ENCODE measurements around the gene ANKLE1.
"Not testable (repeated sequence)": the region's sequence is repeated elsewhere in the genome, so short reads cannot be mapped to it uniquely, and the experiment has no call there.

Gene ANKLE1

GRCh38 chr19:17283504-17283996 is 1.8 kb downstream of the ANKLE1 start:
- DNase-seq (ENCODE audit: low read depth), result no peak

DNA sequence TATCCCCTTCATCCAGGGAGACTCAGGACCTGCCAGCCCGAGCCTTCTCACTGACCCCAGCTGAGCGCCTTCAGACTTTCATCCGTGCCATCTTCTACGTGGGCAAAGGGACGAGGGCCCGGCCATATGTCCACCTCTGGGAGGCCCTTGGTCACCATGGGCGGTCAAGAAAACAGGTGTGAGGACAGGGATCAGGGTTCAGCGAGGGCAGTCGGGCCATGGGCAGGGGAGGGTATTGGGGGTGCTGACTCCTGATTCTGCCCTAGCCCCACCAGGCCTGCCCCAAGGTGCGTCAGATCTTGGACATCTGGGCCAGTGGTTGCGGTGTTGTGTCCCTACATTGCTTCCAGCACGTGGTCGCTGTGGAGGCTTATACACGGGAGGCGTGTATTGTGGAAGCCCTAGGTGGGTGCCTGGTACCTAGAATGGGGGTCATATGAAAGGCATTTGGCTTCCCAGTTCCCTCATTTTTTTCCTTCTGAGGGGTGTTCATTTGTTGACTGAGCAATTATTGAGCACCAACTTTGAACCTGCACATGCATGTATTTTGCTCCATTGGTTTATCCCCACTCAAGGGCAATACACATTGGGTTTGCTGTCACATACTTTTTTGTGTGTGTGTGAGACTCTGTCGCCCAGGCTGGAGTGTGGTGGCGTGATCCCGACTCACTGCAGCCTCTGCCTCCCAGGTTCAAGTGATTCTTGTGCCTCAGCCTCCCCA is 3.9 kb downstream of the ANKLE1 start:
- no peak for DNase-seq (ENCODE audit: low read depth)

GRCh38 chr19:17286263-17286662 is 4.6 kb downstream of the ANKLE1 start:
- no peak for DNase-seq (ENCODE audit: low read depth)

DNA sequence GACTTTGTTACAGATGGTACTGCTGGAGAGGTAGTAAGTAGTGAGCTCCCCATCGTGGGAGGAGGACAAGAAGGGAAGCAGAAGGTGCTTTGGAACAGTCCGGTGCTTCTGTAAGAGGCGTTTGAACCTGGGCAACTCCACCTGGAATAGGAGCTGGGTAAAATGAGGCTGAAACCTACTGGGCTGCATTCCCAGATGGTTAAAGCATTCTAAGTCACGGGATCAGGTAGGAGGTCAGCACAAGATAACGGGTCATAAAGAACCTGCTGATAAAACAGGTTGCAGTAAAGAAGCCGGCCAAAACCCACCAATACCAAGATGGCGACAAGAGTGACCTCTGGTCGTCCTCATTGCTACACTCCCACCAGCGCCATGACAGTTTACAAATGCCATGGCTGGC is 5.1 kb downstream of the ANKLE1 start:
- DNase-seq (ENCODE audit: low read depth), result no peak

DNA sequence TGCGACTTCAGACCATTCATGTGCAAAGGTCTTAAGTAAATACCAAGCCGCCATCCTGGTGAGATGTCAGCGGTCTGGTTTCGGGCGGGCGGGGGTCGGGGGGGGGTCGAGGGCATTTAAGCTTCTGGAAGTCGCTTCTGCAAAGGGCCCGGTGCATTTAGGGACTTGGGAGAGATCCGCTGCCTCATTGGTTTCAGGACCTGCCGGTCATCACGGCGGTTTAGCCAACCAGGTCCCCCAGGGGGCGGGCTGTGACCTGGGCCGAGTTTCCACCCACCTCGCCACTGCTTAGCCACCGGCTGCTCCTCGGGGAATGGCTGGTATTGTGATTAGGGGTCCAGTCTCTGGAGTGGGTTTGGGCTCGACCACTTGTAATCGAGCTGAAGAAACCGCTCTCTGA is 7.8 kb downstream of the ANKLE1 start:
- DNase-seq (ENCODE audit: low read depth), result peak; percentile 67

DNA sequence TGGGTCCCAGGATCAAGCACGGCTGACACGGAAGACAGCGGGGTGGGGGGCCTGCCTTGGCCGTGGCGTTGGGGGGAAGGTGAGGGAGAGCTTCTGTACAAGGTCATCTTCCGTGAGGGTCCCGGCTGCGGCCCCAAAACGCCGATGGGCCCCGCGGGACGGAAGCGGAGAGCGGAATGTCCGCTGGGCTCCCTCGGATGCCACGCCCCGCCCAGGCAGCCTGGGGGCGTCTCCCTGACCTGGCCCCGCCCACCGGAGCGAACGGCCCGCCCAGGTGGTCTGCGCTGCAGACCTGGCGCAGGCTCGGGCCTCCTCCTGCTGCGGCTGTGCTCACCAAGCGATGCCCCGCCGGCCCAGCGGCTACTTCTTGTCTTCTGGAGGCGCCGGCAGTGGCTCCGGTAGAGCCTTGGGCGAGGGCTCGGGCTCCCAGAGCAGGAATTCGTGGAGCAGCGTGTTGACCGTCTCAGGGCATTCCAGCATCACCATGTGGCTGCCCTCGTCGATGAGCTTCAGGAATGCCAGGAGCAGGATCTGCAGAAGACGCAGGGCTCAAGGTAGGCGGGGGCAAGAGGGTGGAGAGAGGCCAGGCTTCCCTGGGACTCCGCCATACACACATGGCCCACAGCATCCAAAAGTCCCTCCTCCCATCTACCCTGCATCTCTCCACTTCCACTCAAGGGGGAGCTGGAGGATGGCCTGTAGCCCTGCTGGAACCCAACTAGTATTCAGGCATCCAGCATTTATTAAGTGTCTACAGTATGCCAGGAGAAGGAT is 10.8 kb downstream of the ANKLE1 start:
- peak; percentile 83 for DNase-seq (ENCODE audit: low read depth)

GRCh38 chr19:17293605-17294004 is 11.9 kb downstream of the ANKLE1 start:
- no peak for DNase-seq (ENCODE audit: low read depth)

GRCh38 chr19:17294051-17294891 is 12.6 kb downstream of the ANKLE1 start:
- no peak for DNase-seq (ENCODE audit: low read depth)

- DNase-seq (ENCODE audit: low read depth), result not testable (repeated sequence)
These were observed 13.8 kb downstream of the ANKLE1 start for GRCh38 chr19:17295551-17295950.

DNA sequence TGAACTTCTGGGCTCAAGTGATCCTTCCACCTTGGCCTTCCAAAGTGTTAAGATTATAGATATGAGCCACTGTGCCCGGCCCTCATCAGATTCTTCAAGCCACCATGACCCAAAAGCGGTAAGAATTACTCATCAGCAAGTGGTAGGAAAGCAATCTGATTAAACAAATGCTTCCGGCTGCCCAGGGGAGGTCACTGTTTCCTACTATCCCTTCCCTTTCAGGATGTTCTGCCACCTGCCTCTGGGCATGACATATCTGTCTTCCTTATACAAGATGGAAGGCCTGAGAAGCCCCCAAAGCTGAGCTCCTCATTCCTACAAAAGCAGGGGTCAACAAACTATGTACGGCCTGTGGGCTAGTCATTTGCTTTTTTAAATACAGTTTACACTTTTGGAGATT is 14.6 kb downstream of the ANKLE1 start:
- no peak for DNase-seq (ENCODE audit: low read depth)

DNA sequence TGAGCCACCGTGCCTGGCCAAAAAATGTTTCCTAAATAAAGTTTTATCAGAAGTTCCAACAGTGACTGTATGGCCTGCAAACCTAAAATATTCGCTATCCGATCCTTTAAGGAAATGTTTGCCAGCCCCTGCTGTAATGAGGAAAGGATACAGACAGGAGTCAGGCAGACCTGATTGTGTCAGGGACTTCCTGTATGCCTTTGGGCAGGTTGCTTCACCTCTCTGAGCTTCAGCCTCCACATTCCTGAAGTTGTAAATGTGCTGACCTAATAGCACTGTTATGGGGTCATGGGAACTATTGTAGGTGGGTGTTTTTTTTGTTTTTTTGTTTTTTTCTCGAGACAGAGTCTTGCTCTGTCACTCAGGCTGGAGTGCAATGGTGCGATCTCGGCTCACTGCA is 15.3 kb downstream of the ANKLE1 start:
- DNase-seq (ENCODE audit: low read depth), result no peak

GRCh38 chr19:17300992-17301619 is 19.4 kb downstream of the ANKLE1 start:
- no peak for DNase-seq (ENCODE audit: low read depth)

DNA sequence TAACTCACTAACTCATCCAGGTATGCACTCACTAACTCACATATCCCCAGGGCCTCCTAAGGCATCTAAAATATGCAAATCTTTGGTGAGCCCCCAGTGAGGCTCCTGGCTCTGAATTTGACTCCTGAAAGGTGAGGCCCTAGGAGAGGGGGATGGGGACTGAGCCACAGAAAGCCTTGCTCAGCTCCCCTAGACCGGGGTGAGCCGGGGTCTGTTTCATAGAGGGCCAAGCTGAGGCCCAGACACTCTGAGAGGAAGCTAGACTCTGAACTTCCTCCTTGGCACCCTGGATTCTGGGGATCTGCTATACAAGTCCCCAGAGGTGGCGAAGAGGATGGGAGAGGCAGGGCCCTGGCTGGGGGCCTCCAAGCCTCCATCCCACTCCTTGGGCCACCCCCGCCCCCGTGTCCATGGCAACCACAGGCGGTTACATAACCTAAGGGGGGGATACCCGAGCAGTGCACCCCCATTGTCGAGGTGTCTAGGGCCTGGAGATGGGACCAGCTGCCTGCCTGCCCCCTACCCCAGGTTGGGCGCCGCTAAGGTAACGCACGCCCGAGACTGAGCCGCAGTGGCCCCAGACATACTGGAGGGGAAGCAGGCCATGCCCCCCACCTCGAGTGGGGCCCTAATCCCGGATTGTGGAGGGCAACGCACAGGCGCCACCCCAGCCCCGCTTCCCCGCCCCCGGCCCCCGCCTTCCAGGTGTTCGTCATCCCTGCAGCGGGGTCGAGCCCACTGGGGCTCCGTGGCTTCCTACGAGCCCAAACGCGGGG is 20.9 kb downstream of the ANKLE1 start:
- DNase-seq (ENCODE audit: low read depth), result no peak

DNA sequence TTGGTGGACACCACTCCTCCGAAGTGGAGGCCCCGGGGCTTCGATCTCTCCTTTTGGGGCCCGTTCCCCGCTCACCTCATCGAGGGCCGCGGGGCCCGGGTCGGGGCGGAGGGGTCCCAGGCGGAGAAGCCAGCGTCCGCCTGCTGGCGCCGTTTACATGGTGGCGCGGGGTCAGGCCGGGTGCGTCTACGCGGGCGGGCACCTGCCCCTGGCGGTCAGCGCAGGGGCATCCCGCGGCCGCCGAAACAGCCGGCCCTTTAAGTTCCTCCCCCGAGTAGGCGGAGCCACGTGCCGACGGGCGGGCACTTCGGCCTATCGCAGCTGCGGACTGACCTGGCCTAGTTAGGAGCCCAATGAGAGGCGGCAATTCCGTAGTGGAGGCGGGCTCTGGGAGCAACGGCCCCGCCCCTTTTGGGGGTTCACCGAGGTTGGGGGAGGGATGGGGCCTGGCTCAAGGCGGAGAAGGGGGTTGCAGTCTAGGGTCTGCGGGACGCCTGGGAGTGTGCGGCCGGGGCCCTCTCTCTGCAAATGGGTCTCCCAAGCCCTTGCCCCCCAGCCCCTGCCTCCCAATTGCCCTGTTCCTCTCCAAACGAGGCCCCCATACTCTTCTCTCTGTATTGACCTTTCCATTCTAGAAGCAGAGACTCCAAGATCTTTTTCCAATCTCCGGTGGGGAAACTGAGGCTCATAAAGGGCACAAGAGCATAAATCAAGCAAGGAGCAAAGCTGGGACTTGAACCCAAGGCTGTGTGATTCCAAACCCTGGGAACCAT is 21.7 kb downstream of the ANKLE1 start, which contains the start of gene ABHD8:
Gene ABHD8 (minus strand): TSS at position 259 of the 773 bp plus-strand sequence. CDS start 1,809 bp downstream, outside the sequence.
- DNase-seq (ENCODE audit: low read depth), result peak; percentile 92

DNA sequence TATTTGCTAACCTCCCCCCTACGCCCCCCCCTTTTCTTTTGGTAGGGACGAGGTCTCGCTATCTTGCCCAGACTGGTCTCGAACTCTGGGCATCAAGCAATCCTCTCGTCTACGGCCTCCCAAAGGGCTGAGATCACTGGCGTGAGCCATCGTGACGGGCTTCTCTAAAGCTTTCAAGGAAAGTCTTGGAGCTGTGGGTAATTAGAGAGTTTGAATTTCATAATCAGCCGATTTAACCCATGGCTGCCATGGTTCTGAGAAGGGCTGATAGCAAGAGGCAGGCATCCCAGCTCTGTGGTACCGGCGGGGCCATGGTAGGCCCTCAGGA is 22.2 kb downstream of the ANKLE1 start:
- DNase-seq (ENCODE audit: low read depth), result no peak

- no peak for DNase-seq (ENCODE audit: low read depth)
These were observed 22.9 kb downstream of the ANKLE1 start for GRCh38 chr19:17304386-17305215.

DNA sequence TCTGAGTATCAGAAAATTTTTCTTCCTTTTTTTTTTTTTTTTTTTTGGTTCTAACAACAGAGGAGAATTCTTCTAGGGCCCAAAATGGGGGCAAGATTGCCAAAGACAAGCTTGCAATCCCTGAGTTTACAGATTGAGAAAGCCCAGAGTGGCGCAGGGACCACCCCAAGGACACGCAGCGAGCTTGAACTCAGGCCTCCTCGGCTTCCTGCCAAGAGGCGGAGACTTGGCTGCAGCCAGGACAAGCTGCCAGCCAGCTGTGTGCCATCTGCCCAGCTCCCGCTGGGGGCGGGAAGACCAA is 23.5 kb downstream of the ANKLE1 start:
- DNase-seq (ENCODE audit: low read depth), result no peak

GRCh38 chr19:17305517-17306284 is 24.0 kb downstream of the ANKLE1 start, which contains the start of gene MRPL34:
TSS of gene MRPL34 (plus strand) at chr19:17305872. CDS start at chr19:17305893, 21 bp downstream.
- DNase-seq (ENCODE audit: low read depth), result peak; percentile 99

GRCh38 chr19:17306285-17306714 is 24.6 kb downstream of the ANKLE1 start:
- no peak for DNase-seq (ENCODE audit: low read depth)
